Measurements from ENCODE around the gene WWOX.

GRCh38 chr16:78283548-78284251 is 184.2 kb downstream of the WWOX start:
- TF ChIP-seq CTCF (conservative IDR thresholded peaks at IDR 0.05; ENCODE audit: low read depth, low read length) (no peak), EZH2 (IDR thresholded peaks at IDR 0.05; ENCODE audit: borderline replicate concordance, low read depth, low read length, poor library complexity, severe bottlenecking) (no peak)

Measured in A673 (cell line).